Activated CD4-positive, alpha-beta T cell treated with anti-CD3 and anti-CD28 coated beads, Interleukin-2, amount 50 U/mL, for 1 hour (primary cell): ENCODE measurements around the gene KCNC4.

ENCODE experiments used
- DNase-seq: peaks from one replicate; pipeline ENCODE4 v3.0.0-alpha.2; 2020

The KCNC4 gene

DNA sequence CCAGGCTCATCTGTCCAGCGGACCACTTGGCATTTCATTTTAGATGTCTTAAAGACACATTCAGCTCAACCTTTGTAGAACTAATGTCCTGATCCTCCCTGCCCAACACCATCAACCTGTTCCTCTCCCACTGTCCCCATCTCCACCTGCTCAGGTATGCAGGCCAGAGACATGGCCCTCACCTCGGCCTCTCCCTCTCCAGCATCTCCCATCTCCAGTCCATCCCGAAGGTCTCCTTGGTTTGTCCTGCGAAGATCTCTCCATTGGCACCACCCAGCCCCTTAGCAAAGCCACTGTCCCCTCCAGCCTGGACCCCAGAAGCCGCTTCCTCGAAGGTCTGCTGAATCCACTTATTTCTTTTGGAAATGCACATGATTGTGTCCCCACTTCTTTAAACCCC lies 20.9 kb upstream of the KCNC4 start:
- no peak for DNase-seq

GRCh38 chr1:110190282-110190929 lies 19.7 kb upstream of the KCNC4 start:
- DNase-seq = no peak

- no peak for DNase-seq
Observed at GRCh38 chr1:110192541-110192940, 17.6 kb upstream of the KCNC4 start.

- DNase-seq = no peak
Observed at GRCh38 chr1:110195196-110195595, 14.9 kb upstream of the KCNC4 start.

- peak; percentile 46 for DNase-seq
Observed at GRCh38 chr1:110196917-110197765, 13.0 kb upstream of the KCNC4 start.

DNA sequence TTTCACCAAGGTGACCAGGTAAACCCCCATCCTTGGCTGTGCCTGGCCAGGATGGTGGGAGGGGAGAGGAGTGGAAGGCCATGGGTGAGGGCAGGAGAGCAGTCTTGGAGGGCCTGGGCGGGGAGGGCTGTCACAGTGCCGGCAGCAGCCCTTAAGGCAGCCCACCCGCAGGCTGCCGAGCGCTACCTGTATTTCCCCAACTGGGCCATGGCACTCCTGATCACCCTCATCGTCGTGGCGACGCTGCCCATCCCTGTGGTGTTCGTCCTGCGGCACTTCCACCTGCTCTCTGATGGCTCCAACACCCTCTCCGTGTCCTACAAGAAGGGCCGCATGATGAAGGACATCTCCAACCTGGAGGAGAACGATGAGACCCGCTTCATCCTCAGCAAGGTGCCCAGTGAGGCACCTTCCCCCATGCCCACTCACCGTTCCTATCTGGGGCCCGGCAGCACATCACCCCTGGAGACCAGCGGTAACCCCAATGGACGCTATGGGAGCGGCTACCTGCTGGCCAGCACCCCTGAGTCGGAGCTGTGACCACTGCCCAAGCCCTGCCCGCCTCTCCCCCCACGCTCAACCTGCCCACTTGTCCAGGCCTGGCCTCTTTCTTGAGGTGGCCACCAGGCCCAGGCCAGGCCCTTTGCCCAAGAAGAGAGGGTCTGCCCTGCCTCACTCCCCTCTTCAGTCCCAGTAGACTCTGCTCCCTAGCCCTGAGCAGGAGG lies 12.0 kb upstream of the KCNC4 start:
- DNase-seq = no peak

GRCh38 chr1:110198746-110199145 lies 11.4 kb upstream of the KCNC4 start:
- DNase-seq = no peak

DNA sequence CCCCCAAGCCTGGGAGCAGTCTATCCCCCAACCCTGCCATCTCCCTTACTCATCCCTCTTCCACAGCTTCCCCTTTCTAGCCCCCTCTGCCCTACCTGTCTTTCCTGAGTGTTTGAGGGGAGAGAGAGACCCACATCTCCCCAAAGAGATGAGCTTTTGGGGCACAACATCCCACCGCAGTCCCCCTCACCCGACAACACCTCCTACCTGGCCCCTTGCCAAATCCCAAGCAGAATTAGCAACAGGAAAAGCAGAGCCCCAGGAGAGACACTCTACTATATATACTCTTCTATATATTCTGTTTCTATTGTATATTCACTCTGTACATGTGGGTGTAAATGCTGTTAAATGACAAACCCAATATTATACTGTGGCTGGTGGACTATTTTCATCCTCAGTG lies 9.9 kb upstream of the KCNC4 start:
- no peak for DNase-seq

DNA sequence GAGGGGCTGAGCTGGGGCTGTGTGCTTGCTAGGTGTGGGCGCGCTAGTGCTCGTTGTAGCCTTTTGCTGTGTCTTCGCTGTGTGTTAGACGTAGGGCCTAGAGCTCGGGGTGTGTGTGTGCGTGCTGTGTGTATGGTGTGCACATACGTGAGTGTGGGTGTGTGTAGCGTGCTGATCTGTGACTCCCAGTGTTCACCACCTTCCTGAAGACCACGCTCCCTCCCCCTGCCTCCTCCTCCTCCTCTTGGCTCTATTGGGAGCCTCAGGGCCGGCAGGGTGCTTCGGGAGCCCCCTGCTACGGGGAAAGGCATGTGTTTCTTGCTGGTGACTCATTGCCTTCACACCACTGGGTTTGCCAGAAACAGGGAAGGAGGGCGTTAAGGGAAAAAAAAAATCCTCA lies 9.4 kb upstream of the KCNC4 start:
- no peak for DNase-seq

- DNase-seq = no peak
Observed at GRCh38 chr1:110201157-110201825, 8.8 kb upstream of the KCNC4 start.

- peak; percentile 65 for DNase-seq
Observed at GRCh38 chr1:110203021-110203661, 7.0 kb upstream of the KCNC4 start.

DNA sequence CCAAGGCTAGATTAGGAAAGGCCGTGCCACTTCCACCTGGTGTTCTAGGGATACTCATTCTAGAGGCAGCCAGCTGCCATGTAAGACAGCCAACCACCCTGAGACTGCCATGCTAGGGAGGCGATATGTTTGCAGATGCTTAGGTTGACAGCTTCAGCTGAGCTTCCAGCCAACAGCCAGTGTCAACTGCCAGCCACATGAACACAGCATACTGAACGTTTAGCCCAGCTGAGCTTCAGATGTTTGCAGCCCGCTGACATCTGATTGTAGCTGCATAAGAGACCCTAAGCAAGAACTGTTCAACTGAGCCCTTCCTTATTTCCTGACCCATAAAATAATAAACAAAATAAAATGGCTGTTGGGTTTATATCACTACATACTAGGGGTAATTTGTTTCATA lies 5.0 kb upstream of the KCNC4 start:
- no peak for DNase-seq

GRCh38 chr1:110205591-110206155 lies 4.4 kb upstream of the KCNC4 start:
- DNase-seq = no peak

DNA sequence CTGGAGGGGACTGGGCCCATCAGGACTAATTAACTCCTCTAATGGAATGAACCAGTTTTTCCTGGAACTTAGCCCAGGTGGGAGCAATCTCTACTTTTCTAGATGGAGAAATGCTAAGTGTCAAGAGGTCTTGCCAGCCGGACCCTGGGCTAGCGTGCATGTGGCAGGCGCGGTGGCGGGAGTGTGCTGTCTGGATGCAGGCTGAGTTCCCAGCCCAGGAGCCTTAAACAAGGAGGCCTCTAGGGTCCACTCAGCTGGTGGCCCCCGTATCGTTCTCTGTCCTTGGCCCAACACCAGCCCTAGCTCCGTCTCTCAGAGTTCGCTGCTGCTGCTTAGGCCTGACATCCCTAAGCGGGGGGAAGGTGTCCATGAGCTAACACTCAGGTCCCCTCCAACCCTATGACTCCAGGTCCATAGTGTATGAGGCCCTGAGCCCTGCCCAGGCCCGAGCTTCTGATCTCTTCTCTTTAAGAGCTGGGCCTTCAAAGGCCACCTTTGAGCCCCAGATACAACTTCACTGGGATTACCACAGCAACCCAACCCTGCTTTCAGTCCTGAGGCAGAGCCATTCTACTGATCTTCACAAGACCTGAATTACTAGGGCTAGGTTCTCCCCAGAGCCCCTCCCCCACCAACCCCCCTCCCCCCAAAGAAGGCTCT lies 3.7 kb upstream of the KCNC4 start:
- DNase-seq = no peak

GRCh38 chr1:110207831-110208230 lies 2.3 kb upstream of the KCNC4 start:
- DNase-seq = peak; percentile 78

- DNase-seq = no peak
Observed at GRCh38 chr1:110208916-110209645, 1.0 kb upstream of the KCNC4 start.

GRCh38 chr1:110210604-110211495 lies 736 bp downstream of the KCNC4 start:
- peak; percentile 44 for DNase-seq

GRCh38 chr1:110211496-110212168 lies 1.5 kb downstream of the KCNC4 start:
- no peak for DNase-seq
